Liver (tissue), 3 donors: ENCODE data around the gene AP5Z1.

Experiments
- EGR1 ChIP-seq, 2 donors: IDR thresholded peaks; 2 replicates each; pipeline ENCODE4 v1.6.1; 2016 to 2018; ENCODE audit warnings: antibody characterized with exemption in 2 of 2, low read depth in 2 of 2
- GABPA ChIP-seq, 2 donors: IDR thresholded peaks in 1 of 2; conservative IDR thresholded peaks in 1 of 2; 2 replicates each; pipeline ENCODE4 v1.6.1; 2016; ENCODE audit warnings: antibody characterized with exemption in 2 of 2, mild to moderate bottlenecking in 1 of 2, moderate library complexity in 1 of 2
- JUND ChIP-seq, 2 donors: IDR thresholded peaks; 2 replicates each; pipeline ENCODE4 v1.6.1; 2016; ENCODE audit warnings: antibody characterized with exemption in 2 of 2
- RAD21 ChIP-seq, 2 donors: IDR thresholded peaks; 2 replicates each; pipeline ENCODE4 v1.6.1; 2016; ENCODE audit warnings: antibody characterized with exemption in 2 of 2, mild to moderate bottlenecking in 2 of 2
- TAF1 ChIP-seq: conservative IDR thresholded peaks from 2 replicates; pipeline ENCODE4 v1.6.1; 2016; ENCODE audit warnings: antibody characterized with exemption, mild to moderate bottlenecking
- YY1 ChIP-seq: IDR thresholded peaks from 2 replicates; pipeline ENCODE4 v1.6.1; 2016; ENCODE audit warnings: antibody characterized with exemption, mild to moderate bottlenecking
- TF ChIP-seq, protein P1 (sequence below): fragments of 150-350 bp; IDR thresholded peaks from 2 replicates; pipeline ENCODE4 v1.5.1; 2017; ENCODE audit warnings: improper control_type of control experiment, low read depth, low read length; ENCODE audit not compliant: missing input control
- TF ChIP-seq, protein P2 (sequence below): IDR thresholded peaks from 2 replicates; pipeline ENCODE4 v1.6.1; 2016; ENCODE audit warnings: antibody characterized with exemption, mild to moderate bottlenecking
- TF ChIP-seq, protein P3 (sequence below): IDR thresholded peaks from 2 replicates; pipeline ENCODE4 v1.6.1; 2016; ENCODE audit warnings: antibody characterized with exemption
- donor health status: healthy.
- donor health status: healthy.

DNA sequence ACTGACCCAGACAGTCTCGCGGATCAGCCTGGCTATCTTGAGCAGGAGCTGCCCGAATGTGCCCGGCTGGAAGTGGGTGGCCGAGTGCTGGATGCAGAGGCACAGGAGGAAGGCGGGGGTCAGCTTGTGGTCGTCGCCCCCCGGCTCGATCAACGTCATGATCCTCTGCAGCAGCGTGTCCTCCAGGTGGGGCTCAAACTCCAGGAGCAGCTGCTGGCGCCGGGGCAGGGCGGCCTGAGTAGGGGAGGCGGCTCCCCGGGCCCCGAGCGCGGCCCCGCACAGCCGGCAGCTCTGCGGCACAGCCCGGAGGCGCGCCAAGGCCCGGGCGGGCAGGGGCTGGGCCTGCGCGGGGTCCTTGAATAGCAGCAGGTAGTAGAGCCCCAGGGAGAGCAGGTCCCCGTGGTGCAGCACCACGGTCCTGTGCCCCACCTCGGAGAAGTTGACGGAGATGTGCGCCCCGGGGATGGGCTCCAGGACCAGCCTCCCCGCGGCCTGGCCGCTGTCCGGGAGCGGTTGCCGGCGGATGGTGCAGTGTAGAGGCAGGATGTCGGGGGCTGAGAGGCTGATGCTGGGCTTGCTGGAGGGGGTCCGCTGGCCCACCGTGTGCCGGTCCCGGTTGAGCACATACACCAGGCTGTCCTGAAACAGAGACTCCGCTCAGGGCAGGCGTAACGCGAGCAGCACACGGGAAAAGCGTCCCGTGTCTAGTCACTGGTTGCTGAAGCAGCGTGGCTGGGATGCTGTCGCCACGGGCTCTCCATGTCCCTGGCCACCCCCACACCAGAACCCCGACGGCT, 59.4 kb downstream of the AP5Z1 start:
- TF ChIP-seq, protein P1, sequence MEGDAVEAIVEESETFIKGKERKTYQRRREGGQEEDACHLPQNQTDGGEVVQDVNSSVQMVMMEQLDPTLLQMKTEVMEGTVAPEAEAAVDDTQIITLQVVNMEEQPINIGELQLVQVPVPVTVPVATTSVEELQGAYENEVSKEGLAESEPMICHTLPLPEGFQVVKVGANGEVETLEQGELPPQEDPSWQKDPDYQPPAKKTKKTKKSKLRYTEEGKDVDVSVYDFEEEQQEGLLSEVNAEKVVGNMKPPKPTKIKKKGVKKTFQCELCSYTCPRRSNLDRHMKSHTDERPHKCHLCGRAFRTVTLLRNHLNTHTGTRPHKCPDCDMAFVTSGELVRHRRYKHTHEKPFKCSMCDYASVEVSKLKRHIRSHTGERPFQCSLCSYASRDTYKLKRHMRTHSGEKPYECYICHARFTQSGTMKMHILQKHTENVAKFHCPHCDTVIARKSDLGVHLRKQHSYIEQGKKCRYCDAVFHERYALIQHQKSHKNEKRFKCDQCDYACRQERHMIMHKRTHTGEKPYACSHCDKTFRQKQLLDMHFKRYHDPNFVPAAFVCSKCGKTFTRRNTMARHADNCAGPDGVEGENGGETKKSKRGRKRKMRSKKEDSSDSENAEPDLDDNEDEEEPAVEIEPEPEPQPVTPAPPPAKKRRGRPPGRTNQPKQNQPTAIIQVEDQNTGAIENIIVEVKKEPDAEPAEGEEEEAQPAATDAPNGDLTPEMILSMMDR = no peak
- TF ChIP-seq TAF1 (no peak), EGR1 (IDR thresholded peaks at IDR 0.05; ENCODE audit: low read depth in 2 of 2) (no peak), RAD21 (IDR thresholded peaks at IDR 0.05) (no peak), JUND (IDR thresholded peaks at IDR 0.05) (no peak), GABPA (IDR thresholded peaks at IDR 0.05 in 1 of 2, conservative IDR thresholded peaks at IDR 0.05 in 1 of 2) (no peak), YY1 (no peak)
- TF ChIP-seq, protein P2, sequence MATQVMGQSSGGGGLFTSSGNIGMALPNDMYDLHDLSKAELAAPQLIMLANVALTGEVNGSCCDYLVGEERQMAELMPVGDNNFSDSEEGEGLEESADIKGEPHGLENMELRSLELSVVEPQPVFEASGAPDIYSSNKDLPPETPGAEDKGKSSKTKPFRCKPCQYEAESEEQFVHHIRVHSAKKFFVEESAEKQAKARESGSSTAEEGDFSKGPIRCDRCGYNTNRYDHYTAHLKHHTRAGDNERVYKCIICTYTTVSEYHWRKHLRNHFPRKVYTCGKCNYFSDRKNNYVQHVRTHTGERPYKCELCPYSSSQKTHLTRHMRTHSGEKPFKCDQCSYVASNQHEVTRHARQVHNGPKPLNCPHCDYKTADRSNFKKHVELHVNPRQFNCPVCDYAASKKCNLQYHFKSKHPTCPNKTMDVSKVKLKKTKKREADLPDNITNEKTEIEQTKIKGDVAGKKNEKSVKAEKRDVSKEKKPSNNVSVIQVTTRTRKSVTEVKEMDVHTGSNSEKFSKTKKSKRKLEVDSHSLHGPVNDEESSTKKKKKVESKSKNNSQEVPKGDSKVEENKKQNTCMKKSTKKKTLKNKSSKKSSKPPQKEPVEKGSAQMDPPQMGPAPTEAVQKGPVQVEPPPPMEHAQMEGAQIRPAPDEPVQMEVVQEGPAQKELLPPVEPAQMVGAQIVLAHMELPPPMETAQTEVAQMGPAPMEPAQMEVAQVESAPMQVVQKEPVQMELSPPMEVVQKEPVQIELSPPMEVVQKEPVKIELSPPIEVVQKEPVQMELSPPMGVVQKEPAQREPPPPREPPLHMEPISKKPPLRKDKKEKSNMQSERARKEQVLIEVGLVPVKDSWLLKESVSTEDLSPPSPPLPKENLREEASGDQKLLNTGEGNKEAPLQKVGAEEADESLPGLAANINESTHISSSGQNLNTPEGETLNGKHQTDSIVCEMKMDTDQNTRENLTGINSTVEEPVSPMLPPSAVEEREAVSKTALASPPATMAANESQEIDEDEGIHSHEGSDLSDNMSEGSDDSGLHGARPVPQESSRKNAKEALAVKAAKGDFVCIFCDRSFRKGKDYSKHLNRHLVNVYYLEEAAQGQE = no peak
- TF ChIP-seq, protein P3, sequence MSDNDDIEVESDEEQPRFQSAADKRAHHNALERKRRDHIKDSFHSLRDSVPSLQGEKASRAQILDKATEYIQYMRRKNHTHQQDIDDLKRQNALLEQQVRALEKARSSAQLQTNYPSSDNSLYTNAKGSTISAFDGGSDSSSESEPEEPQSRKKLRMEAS = no peak
